SK-N-SH treated with all-trans-retinoic acid at 6 μM for 48 hours (cell line): ENCODE data around the gene ENOPH1.

ENCODE experiments used
- ATAC-seq: fragments of 200-7000 bp; cut with Tn5 transposase; 3 replicates; pipeline ENCODE4 v1.9.1; 2020; ENCODE audit warnings: mild to moderate bottlenecking, moderate library complexity
- ARNTL ChIP-seq: fragments of 450-650 bp; formaldehyde crosslinking; IDR thresholded peaks from 2 replicates; pipeline ENCODE4 v1.5.0; 2020; ENCODE audit warnings: low read depth, mild to moderate bottlenecking, moderate library complexity, borderline replicate concordance
- BACH2 ChIP-seq: fragments of 250-450 bp; sonication (Bioruptor Pico); IDR thresholded peaks from 2 replicates; pipeline ENCODE4 v1.9.0; 2021; ENCODE audit warnings: mild to moderate bottlenecking, borderline replicate concordance
- CREB5 ChIP-seq: fragments of 250-450 bp; sonication (Bioruptor Pico); IDR thresholded peaks from 2 replicates; pipeline ENCODE4 v1.5.1; 2020; ENCODE audit warnings: low read depth, mild to moderate bottlenecking, moderate library complexity
- CSDC2 ChIP-seq: fragments of 250-450 bp; sonication (Bioruptor Pico); IDR thresholded peaks from 2 replicates; pipeline ENCODE4 v1.5.0; 2020; ENCODE audit warnings: mild to moderate bottlenecking, moderate library complexity
- CSRNP3 ChIP-seq: fragments of 250-450 bp; sonication (Bioruptor Pico); IDR thresholded peaks from 2 replicates; pipeline ENCODE4 v1.5.1; 2021; ENCODE audit warnings: mild to moderate bottlenecking, moderate library complexity
- ESRRG ChIP-seq: fragments of 250-450 bp; sonication (Bioruptor Pico); IDR thresholded peaks from 2 replicates; pipeline ENCODE4 v1.6.1; 2021; ENCODE audit warnings: mild to moderate bottlenecking
- GLIS3 ChIP-seq: fragments of 250-450 bp; sonication (Bioruptor Pico); IDR thresholded peaks from 2 replicates; pipeline ENCODE4 v1.5.0; 2020; ENCODE audit warnings: mild to moderate bottlenecking, moderate library complexity
- OSR1 ChIP-seq: fragments of 250-450 bp; sonication (Bioruptor Pico); IDR thresholded peaks from 2 replicates; pipeline ENCODE4 v1.8.0; 2022; ENCODE audit warnings: moderate library complexity, mild to moderate bottlenecking, inconsistent platforms
- PATZ1 ChIP-seq: fragments of 250-450 bp; sonication (Bioruptor Pico); IDR thresholded peaks from 2 replicates; pipeline ENCODE4 v1.8.0; 2020; ENCODE audit warnings: mild to moderate bottlenecking, moderate library complexity, borderline replicate concordance
- POU6F1 ChIP-seq: fragments of 250-450 bp; sonication (Bioruptor Pico); IDR thresholded peaks from 2 replicates; pipeline ENCODE4 v1.8.0; 2021; ENCODE audit warnings: low read depth, mild to moderate bottlenecking, moderate library complexity, borderline replicate concordance
- PPARA ChIP-seq: fragments of 250-450 bp; sonication (Bioruptor Pico); IDR thresholded peaks from 2 replicates; pipeline ENCODE4 v1.5.0; 2020; ENCODE audit warnings: mild to moderate bottlenecking, borderline replicate concordance
- RARB ChIP-seq: fragments of 250-450 bp; sonication (Bioruptor Pico); IDR thresholded peaks from 2 replicates; pipeline ENCODE4 v1.8.0; 2021; ENCODE audit warnings: mild to moderate bottlenecking, moderate library complexity
- SNAI2 ChIP-seq: fragments of 250-450 bp; sonication (Bioruptor Pico); IDR thresholded peaks from 2 replicates; pipeline ENCODE4 v1.5.0; 2020; ENCODE audit warnings: mild to moderate bottlenecking, moderate library complexity
- TCF4 ChIP-seq: fragments of 250-450 bp; sonication (Bioruptor Pico); IDR thresholded peaks from 2 replicates; pipeline ENCODE4 v1.8.0; 2021; ENCODE audit warnings: mild to moderate bottlenecking, moderate library complexity, borderline replicate concordance
- TSHZ2 ChIP-seq: fragments of 250-450 bp; sonication (Bioruptor Pico); IDR thresholded peaks from 2 replicates; pipeline ENCODE4 v1.5.0; 2020; ENCODE audit warnings: mild to moderate bottlenecking, moderate library complexity
- ZC3H10 ChIP-seq: fragments of 250-450 bp; sonication (Bioruptor Pico); IDR thresholded peaks from 2 replicates; pipeline ENCODE4 v1.5.1; 2021; ENCODE audit warnings: mild to moderate bottlenecking, moderate library complexity
- ZFP3 ChIP-seq: fragments of 250-450 bp; sonication (Bioruptor Pico); IDR thresholded peaks from 2 replicates; pipeline ENCODE4 v1.5.0; 2020; ENCODE audit warnings: mild to moderate bottlenecking, moderate library complexity
- ZFP30 ChIP-seq: fragments of 450-650 bp; formaldehyde crosslinking; IDR thresholded peaks from 2 replicates; pipeline ENCODE4 v1.5.0; 2022; ENCODE audit warnings: mild to moderate bottlenecking, moderate library complexity
- ZNF565 ChIP-seq: fragments of 450-650 bp; formaldehyde crosslinking; conservative IDR thresholded peaks from 2 replicates; pipeline ENCODE4 v1.5.0; 2020; ENCODE audit warnings: low read depth, mild to moderate bottlenecking, moderate library complexity
- ZNF70 ChIP-seq: fragments of 450-650 bp; formaldehyde crosslinking; IDR thresholded peaks from 2 replicates; pipeline ENCODE4 v1.5.0; 2020; ENCODE audit warnings: mild to moderate bottlenecking, moderate library complexity
- ZNF8 ChIP-seq: fragments of 450-650 bp; formaldehyde crosslinking; IDR thresholded peaks from 2 replicates; pipeline ENCODE4 v1.5.0; 2020; ENCODE audit warnings: mild to moderate bottlenecking, moderate library complexity

The ENOPH1 gene

GRCh38 chr4:82489076-82489475 lies 58.7 kb downstream of the ENOPH1 start:
- no peak for TF ChIP-seq ZC3H10 (CRISPR knock-in tag)
- no peak for TF ChIP-seq OSR1
- no peak for TF ChIP-seq GLIS3 (CRISPR knock-in tag)
- TF ChIP-seq ARNTL: no peak
- TF ChIP-seq PPARA (CRISPR knock-in tag): no peak
- ATAC-seq: no peak

- no peak for TF ChIP-seq ARNTL
- no peak for TF ChIP-seq RARB (CRISPR knock-in tag)
- TF ChIP-seq GLIS3 (CRISPR knock-in tag): no peak
- TF ChIP-seq ZFP30: no peak
- no peak for TF ChIP-seq CSDC2 (CRISPR knock-in tag)
- no peak for TF ChIP-seq ZNF8 (CRISPR knock-in tag)
- TF ChIP-seq BACH2: no peak
- no peak for TF ChIP-seq ZNF565 (CRISPR knock-in tag)
- TF ChIP-seq ESRRG (CRISPR knock-in tag): no peak
- no peak for TF ChIP-seq SNAI2 (CRISPR knock-in tag)
- TF ChIP-seq TSHZ2 (CRISPR knock-in tag): no peak
- no peak for TF ChIP-seq PATZ1 (CRISPR knock-in tag)
- no peak for TF ChIP-seq POU6F1 (CRISPR knock-in tag)
- no peak for TF ChIP-seq OSR1
- TF ChIP-seq PPARA (CRISPR knock-in tag): no peak
- no peak for ATAC-seq
These were observed 59.6 kb downstream of the ENOPH1 start for GRCh38 chr4:82489987-82490386.

- no peak for ATAC-seq
- no peak for TF ChIP-seq ZNF70
These were observed 61.0 kb downstream of the ENOPH1 start for GRCh38 chr4:82491251-82491960.

GRCh38 chr4:82493721-82494425 lies 63.5 kb downstream of the ENOPH1 start:
- ATAC-seq: no peak
- TF ChIP-seq CREB5 (CRISPR knock-in tag) (no peak), CSRNP3 (CRISPR knock-in tag) (no peak), SNAI2 (CRISPR knock-in tag) (no peak), TCF4 (CRISPR knock-in tag) (no peak), GLIS3 (CRISPR knock-in tag) (no peak), PATZ1 (CRISPR knock-in tag) (no peak), ZC3H10 (CRISPR knock-in tag) (no peak), BACH2 (no peak), TSHZ2 (CRISPR knock-in tag) (no peak), ZFP3 (CRISPR knock-in tag) (no peak), ZNF8 (CRISPR knock-in tag) (no peak)
